Stomach (tissue), 9 donors: ENCODE data around the gene IGFN1. TPM values are rescaled to one million over a fixed set of nuclear protein-coding genes. Genes with fewer than 3 reads are reported as not detected.
"Not testable (repeated sequence)": the region's sequence is repeated elsewhere in the genome, so short reads cannot be mapped to it uniquely, and the experiment has no call there.

Experiments
- DNase-seq, 2 donors: peaks; one replicate each; pipeline versions ENCODE4 v3.0.0 to v3.0.0-alpha.2; 2013 to 2019
- H3K27ac ChIP-seq, 5 donors: fragments of 200-600 bp in 4 of 5; sonication (generic) in 4 of 5; one replicate each; pipeline ENCODE4 v1.5.1; 2013 to 2019; ENCODE audit warnings: mild to moderate bottlenecking in 1 of 5, moderate library complexity in 1 of 5
- H3K27me3 ChIP-seq, 3 donors: fragments of 200-600 bp; sonication (generic); one replicate each; pipeline ENCODE4 v1.5.1; 2017 to 2019; ENCODE audit warnings: mixed run types in 1 of 3
- H3K36me3 ChIP-seq, 4 donors: fragments of 200-600 bp; sonication (generic); 1 replicate in 3 of 4; 2 replicates in 1 of 4; pipeline ENCODE4 v1.5.1; 2016 to 2019
- H3K4me1 ChIP-seq, 4 donors: fragments of 200-600 bp; sonication (generic); one replicate each; pipeline ENCODE4 v1.5.1; 2016 to 2019
- H3K4me3 ChIP-seq, 4 donors: fragments of 200-600 bp; sonication (generic) in 3 of 4; one replicate each; pipeline ENCODE4 v1.5.1; 2016 to 2019; ENCODE audit warnings: mild to moderate bottlenecking in 1 of 4
- H3K9me3 ChIP-seq, 4 donors: fragments of 200-600 bp; sonication (generic); one replicate each; pipeline ENCODE4 v1.5.1; 2016 to 2019
- EP300 ChIP-seq: sonication (generic); formaldehyde crosslinking; IDR thresholded peaks from one replicate; pipeline ENCODE4 v1.6.1; 2017; ENCODE audit warnings: antibody characterized with exemption
- POLR2A ChIP-seq, 4 donors: fragments of 450-650 bp; IDR thresholded peaks; one replicate each; pipeline ENCODE4 v1.6.1; 2016; ENCODE audit warnings: antibody characterized with exemption in 4 of 4, control low read depth in 2 of 4, mild to moderate bottlenecking in 1 of 4, moderate library complexity in 1 of 4
- POLR2AphosphoS5 ChIP-seq, 3 donors: sonication (generic); formaldehyde crosslinking; IDR thresholded peaks; one replicate each; pipeline ENCODE4 v1.6.1; 2016; ENCODE audit warnings: antibody characterized with exemption in 3 of 3
- WGBS, 5 donors: extraction: QIAGEN DNeasy Blood & Tissue Kit in 3 of 5; methylation state at CpG; one replicate each; pipeline versions ENCODE4 v1.1.5 to v1.1.7; 2013 to 2018; 5-methylcytosine and 5-hydroxymethylcytosine counted together
- intact Hi-C: fragments of 100-400 bp; cut with DNase I; formaldehyde crosslinking; loops from one replicate; pipeline ENCODE4 v1.15.1; 2023; ENCODE audit warnings: low total_unique reads
- polyA plus RNA-seq, 3 donors: library from polyadenylated mRNA; stranded (reverse); fragments of 200-250 nt; gene quantifications; one replicate each; pipeline ENCODE4 v1.2.3, GENCODE V29; 2013
- total RNA-seq, 5 donors: library from RNA; depleted of rRNA; stranded (reverse); fragments of >200 nt; gene quantifications; one replicate each; pipeline versions ENCODE4 v1.1.0 to v1.2.3, GENCODE V29; 2014 to 2016
- TF ChIP-seq, protein P1 (sequence below), 7 experiments: fragments of 450-650 bp in 4 of 7; fragments of 200-600 bp in 3 of 7; sonication (generic) in 3 of 7; IDR thresholded peaks; one replicate each; pipeline ENCODE4 v1.5.1; 2016 to 2019; ENCODE audit warnings: antibody characterized with exemption in 7 of 7, control low read depth in 2 of 7, mild to moderate bottlenecking in 1 of 7
- donor health status: healthy with polysubstance abuse.
- donor health status: Bipolar disorder and iron deficiency.
- donor health status: healthy.

Gene IGFN1
- total and polyA plus RNA-seq, 8 donors, result under 0.01 to 0.55 (median 0.05) TPM; not detected in 3

DNA sequence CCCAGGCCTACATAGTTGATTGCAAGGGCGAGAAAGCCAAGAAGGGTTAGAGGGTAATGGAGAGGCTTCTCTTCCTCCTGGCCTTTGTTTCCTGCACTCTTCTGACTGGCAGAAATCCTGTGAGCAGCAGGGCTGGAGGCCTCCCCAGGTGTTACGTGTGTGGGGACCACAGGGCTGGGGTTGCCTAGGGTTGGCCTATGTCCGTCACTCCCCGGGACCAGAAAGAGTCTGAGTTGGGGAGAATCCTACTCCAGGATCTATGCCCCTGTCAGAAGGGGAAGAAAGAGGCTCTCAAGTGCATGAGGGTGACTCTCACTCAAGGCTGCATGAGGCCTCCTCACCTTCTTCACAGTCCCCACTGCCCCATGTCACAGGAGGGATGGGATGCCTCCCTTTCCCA, 38.5 kb downstream of the IGFN1 start:
- DNase-seq, result peak in 1 of 2 donors; percentile 0
- Histone ChIP-seq H3K4me1 (no peaks in the 10 kb centered on the region), H3K9me3 (peaks cover 0 to 11% (median 3%) of the 10 kb centered on the region in 4 donors), H3K27ac (no peak overlapping the region), H3K4me3 (no peak overlapping the region), H3K27me3 (peaks cover 0 to 13% (median 0%) of the 10 kb centered on the region in 3 donors), H3K36me3 (no peaks in the 10 kb centered on the region)
- intact Hi-C loops, result loop anchor here (10.0 kb wide), 1 partner anchor 254 kb away; no protein-coding TSS in a partner anchor
- no peak for TF ChIP-seq POLR2AphosphoS5 (IDR thresholded peaks at IDR 0.05)
- TF ChIP-seq, protein P1, sequence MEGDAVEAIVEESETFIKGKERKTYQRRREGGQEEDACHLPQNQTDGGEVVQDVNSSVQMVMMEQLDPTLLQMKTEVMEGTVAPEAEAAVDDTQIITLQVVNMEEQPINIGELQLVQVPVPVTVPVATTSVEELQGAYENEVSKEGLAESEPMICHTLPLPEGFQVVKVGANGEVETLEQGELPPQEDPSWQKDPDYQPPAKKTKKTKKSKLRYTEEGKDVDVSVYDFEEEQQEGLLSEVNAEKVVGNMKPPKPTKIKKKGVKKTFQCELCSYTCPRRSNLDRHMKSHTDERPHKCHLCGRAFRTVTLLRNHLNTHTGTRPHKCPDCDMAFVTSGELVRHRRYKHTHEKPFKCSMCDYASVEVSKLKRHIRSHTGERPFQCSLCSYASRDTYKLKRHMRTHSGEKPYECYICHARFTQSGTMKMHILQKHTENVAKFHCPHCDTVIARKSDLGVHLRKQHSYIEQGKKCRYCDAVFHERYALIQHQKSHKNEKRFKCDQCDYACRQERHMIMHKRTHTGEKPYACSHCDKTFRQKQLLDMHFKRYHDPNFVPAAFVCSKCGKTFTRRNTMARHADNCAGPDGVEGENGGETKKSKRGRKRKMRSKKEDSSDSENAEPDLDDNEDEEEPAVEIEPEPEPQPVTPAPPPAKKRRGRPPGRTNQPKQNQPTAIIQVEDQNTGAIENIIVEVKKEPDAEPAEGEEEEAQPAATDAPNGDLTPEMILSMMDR (IDR thresholded peaks at IDR 0.05), result no peak
- TF ChIP-seq POLR2A (IDR thresholded peaks at IDR 0.05), result no peak
- no peak for TF ChIP-seq EP300
- 81 to 95% (median 84%) methylated on average over 3 to 4 of the region's 4 CpGs for WGBS, 5 donors

DNA sequence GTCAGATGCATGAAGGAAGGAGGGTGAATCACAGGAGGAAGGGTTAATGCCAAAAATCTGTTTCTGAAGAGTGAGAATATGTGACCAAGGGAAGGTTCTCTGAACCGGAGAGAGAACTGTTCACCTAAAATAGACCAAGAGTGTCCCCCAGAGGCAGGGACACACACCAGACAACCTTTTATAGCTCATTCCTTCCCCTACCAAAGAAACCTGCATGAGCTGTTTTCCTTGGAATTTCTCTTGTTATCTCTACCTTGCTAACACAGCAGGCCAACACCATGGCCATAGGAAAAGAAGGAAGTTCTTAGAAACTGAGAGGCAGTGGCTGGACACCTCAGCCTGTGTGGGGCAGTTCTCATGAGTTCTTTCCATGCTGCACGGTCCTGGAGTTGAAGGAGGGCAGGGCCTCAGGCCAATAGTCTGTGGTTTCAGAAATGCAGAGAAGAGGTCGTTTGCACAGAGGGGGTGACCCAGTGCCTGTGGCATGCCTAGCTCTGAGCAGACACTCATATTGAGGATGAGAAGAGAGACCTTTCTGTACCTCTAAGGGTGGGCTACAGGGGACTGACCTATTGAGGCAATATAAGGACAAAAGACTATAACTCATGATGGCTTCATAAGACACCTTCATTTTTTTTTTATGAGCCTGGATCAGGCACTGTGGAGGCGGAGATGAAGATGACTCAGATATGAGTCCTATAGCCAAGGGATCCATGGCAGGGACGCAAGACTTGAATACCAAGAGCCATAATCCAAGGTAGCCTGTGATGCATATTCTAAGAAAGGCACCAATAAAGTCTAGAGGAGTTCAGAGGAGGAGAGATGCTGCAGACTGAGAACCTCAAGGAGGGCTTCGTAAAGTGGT, 39.4 kb downstream of the IGFN1 start:
- H3K27me3 ChIP-seq, result peaks cover 0 to 13% (median 0%) of the 10 kb centered on the region in 3 donors
- TF ChIP-seq POLR2A (IDR thresholded peaks at IDR 0.05) (no peak), POLR2AphosphoS5 (IDR thresholded peaks at IDR 0.05) (no peak)
- H3K9me3 ChIP-seq, result peaks cover 0 to 11% (median 3%) of the 10 kb centered on the region in 4 donors
- DNase-seq, result no peak
- H3K4me1 ChIP-seq, result no peaks in the 10 kb centered on the region
- WGBS, 5 donors, result 54 to 66% (median 65%) methylated on average over 6 of the region's 6 CpGs
- H3K27ac ChIP-seq, result no peak overlapping the region
- H3K36me3 ChIP-seq, result no peaks in the 10 kb centered on the region
- H3K4me3 ChIP-seq, result no peak overlapping the region
- intact Hi-C loops, result loop anchor here (10.0 kb wide), 1 partner anchor 255 kb away; no protein-coding TSS in a partner anchor

DNA sequence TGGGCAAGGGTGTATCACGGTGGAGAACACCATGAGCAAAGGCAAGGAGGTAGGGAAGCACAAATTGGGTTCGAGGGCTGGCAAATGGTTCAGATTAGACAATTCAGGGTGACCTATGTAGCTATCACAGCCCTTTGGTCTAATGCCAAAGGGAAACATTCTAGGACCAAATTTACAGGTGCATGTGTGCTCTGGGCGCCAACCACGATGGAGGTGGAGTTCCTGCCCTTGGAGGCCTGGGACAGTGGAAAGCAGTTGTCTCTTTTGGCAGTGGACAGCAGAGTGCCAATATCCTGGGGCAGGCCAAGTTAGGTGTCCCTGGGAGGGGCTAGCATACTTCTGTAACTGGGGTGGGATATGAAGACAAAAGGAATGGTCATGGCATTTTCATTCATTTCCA, 40.1 kb downstream of the IGFN1 start:
- Histone ChIP-seq H3K36me3 (no peaks in the 10 kb centered on the region), H3K27ac (no peak overlapping the region), H3K4me3 (no peak overlapping the region), H3K4me1 (no peaks in the 10 kb centered on the region), H3K9me3 (peaks cover 0 to 11% (median 3%) of the 10 kb centered on the region in 4 donors), H3K27me3 (peaks cover 0 to 13% (median 0%) of the 10 kb centered on the region in 3 donors)
- TF ChIP-seq EP300 (no peak), POLR2A (IDR thresholded peaks at IDR 0.05) (no peak), POLR2AphosphoS5 (IDR thresholded peaks at IDR 0.05) (no peak)
- TF ChIP-seq, protein P1 (IDR thresholded peaks at IDR 0.05), result no peak
- DNase-seq, result no peak
- intact Hi-C loops, result no loop called here
- 74 to 84% (median 79%) methylated on average over 4 of the region's 4 CpGs for WGBS, 5 donors

DNA sequence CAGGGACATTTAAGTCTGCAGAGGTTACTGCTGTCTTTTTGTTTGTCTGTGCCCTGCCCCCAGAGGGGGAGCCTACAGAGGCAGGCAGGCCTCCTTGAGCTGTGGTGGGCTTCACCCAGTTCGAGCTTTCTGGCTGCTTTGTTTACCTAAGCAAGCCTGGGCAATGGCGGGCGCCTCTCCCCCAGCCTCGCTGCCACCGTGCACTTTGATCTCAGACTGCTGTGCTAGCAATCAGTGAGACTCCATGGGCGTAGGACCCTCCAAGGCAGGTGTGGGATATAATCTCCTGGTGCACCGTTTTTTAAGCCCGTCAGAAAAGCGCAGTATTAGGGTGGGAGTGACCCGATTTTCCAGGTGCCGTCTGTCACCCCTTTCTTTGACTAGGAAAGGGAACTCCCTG, 49.0 kb downstream of the IGFN1 start:
- H3K36me3 ChIP-seq, H3K9me3 ChIP-seq, H3K4me3 ChIP-seq, intact Hi-C loops, H3K27me3 ChIP-seq, DNase-seq, H3K4me1 ChIP-seq, H3K27ac ChIP-seq: not testable (repeated sequence)
- WGBS, 5 donors, result 71 to 86% (median 76%) methylated on average over 9 to 11 of the region's 11 CpGs

DNA sequence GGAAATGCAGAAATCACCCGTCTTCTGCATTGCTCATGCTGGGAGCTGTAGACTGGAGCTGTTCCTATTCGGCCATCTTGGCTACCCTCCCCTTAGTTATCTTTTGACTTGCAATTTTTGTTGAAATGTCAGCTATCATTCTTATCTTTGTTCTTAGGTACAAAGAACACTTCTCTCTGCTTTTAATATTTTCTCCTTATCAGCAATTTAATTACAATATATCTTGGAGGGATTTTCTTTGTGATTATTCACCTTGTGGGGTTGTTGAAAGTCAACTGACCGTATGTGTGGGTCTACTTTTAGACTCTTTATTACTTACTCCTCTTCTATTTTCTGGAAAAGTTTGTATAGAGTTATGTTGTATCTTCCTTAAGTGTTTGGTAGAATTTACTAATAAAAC, 49.5 kb downstream of the IGFN1 start:
- Histone ChIP-seq H3K4me3 (no peak overlapping the region), H3K4me1 (no peaks in the 10 kb centered on the region), H3K27me3 (peaks cover 0 to 11% (median 0%) of the 10 kb centered on the region in 3 donors), H3K27ac (no peak overlapping the region), H3K9me3 (no peaks in the 10 kb centered on the region), H3K36me3 (no peaks in the 10 kb centered on the region)
- TF ChIP-seq POLR2AphosphoS5 (IDR thresholded peaks at IDR 0.05) (no peak), POLR2A (IDR thresholded peaks at IDR 0.05) (no peak), EP300 (no peak)
- TF ChIP-seq, protein P1 (IDR thresholded peaks at IDR 0.05), result no peak
- no peak for DNase-seq
- intact Hi-C loops, result no loop called here
- WGBS, 5 donors, result 85 to 96% (median 88%) methylated on average over 3 of the region's 3 CpGs
